HG03432 (cell line): Measurements from ENCODE around the gene TBX5.

Experiments used
- ATAC-seq: cut with Tn5 transposase; IDR thresholded peaks from one replicate; pipeline ENCODE4 v1.9.1; 2021; ENCODE audit warnings: mild to moderate bottlenecking, moderate library complexity; ENCODE audit not compliant: unreplicated experiment

TBX5 gene

GRCh38 chr12:114328292-114328691, 77.7 kb downstream of the TBX5 start:
- no peak for ATAC-seq

DNA sequence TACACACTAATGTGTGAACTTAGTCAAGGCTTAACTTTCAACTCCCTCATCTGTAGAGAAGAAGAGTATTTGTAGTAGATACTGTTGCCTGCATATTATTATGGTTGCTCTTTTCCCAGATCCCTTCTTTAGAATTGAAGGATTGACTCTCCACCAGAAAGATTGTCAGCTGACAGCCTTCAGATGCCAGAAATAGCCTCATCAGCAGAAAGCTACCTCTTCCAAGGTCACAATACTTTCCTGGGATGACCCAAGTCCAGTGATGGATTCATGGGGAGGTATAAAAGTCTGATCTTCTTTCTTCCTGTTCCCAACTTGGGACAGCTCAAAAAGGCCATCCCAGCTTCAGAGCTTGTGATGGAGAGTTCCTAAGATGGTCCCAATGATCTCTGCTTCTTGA, 78.2 kb downstream of the TBX5 start:
- ATAC-seq = no peak

DNA sequence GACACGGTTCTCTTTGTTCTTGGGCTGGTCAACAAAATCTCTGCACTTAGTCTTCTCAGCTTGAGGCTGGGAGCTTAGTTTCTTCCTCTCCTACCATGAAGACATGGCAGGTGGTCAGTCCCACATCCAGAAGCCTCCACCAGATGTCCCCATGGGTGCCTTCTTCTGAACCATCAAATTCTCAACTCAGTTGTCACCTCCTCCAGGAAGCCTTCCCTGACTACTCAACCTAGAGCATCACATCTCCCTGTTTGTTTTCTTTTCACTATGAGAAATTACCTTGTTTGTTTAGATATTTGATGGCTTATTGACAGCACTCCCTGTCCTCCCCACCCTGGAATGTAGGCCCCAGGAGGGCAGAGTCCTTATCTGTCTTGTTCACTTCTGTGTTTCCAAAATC, 84.4 kb downstream of the TBX5 start:
- no peak for ATAC-seq

DNA sequence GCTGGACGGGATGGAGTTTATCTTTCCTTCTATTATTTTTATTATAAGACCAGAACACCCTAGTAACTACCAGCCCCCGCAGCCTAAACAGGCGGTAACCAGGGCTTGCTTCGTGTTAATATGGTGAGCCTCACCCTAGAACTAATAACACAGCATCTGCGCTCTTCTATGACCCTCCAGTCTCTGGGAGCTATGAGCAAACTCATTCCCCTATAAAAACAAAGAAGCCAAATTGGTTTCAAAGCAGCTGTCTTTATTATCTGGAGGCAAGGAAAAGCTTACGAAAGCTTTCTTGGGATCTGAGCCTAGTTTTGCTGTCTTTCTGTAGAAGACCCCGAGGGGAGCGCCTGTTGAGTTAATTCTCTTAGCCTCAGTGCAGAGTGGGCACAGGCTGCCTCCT, 85.0 kb downstream of the TBX5 start:
- no peak for ATAC-seq

GRCh38 chr12:114320101-114320500, 85.8 kb downstream of the TBX5 start:
- no peak for ATAC-seq

GRCh38 chr12:114319422-114319821, 86.5 kb downstream of the TBX5 start:
- no peak for ATAC-seq

- no peak for ATAC-seq
These were observed 87.0 kb downstream of the TBX5 start for GRCh38 chr12:114318984-114319383.

DNA sequence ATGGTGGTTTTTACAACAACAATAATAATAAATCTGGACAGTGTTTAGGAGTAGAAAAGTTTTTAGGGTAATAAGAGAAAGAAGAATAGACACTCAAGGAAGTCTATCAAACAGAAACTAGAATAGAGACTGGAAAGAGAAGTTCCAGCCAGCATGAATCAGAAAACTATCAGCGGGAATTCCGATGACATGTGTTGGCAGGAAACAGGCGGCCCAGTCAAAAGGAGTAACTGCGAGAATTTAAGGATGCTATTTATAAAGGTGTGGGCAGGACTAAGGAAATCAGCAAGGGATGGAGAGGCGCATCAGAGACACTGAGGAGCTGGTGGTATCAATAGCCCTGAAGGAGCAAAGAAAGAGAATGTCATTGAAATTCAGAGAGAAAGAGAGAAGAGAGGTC, 89.9 kb downstream of the TBX5 start:
- ATAC-seq = no peak

DNA sequence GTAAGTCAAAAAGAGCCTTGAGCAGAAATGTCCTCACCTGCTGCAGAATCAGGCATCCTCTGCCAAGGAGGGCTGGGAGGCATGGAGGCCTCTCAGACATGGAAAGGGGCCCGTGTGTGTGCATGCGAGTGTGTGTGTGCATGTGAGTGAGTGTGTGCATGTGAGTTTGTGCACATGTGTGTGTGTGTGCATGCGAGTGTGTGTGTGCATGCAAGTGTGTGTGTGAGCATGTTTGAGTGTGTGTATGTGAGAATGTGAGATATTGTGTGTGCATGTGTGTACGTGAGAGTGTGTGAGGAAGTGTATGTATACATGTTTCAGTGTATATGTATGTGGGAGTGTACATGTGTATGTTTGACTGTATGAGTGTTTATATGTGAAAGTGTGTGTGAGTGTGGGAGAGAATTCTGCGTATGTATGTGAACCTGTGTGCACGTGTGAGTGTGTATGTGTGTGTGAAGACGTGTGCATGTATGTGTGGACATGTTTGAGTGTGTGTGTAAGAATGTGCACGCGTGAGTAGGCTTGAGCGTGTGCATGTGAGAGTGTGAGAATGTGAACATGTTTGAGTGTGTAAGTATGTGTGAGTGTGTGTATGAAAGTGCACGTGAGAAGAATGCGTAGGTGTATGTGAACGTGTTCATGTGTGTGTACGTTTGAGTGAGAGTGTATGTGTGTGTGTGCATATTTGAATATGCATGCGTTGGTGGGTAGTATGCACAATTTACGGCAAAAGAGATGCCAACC, 90.8 kb downstream of the TBX5 start:
- no peak for ATAC-seq

- ATAC-seq = no peak
These were observed 91.5 kb downstream of the TBX5 start for GRCh38 chr12:114314403-114314802.

DNA sequence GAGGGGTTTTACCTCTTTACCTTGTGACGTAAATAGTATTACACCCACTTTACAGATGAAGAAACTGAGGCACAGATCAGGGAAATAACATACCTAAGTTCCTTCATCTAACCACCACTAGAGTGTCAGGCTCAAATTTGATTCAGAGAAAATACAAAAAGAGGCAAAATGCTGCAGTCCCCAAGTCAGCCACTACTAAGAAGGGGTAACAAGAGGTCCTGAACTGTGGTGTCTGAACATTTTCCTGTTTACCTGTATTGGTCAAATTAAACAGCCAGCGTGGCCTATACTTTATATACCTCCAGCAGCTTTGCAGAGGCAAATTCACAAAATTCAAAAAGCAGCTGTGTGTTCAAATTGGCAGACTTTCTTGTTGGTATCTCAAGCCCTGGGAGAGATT, 92.0 kb downstream of the TBX5 start:
- ATAC-seq = no peak

- no peak for ATAC-seq
These were observed 94.0 kb downstream of the TBX5 start for GRCh38 chr12:114311974-114312373.

DNA sequence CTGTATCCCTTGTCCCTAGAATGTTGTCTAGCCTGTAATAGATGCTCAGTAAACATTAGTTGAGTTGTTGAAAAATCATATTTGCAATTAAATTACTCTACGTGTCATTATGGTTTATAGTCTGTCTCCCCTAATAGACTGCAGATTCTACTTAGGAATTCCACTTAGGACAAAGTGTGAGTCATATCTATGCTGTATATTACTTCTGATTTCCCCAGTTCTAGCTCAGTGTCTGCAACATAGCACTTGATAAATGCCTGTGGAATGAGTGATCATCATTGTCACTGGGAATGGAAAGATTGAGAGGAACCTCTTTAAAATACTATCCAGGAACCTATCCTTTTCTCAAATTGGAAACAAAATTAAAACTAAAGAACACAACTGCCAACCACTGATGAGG, 99.3 kb downstream of the TBX5 start:
- ATAC-seq = no peak

GRCh38 chr12:114305446-114305845, 100.5 kb downstream of the TBX5 start:
- ATAC-seq = no peak
